Occipital lobe (tissue), 2 donors: ENCODE results near the gene TBL2. TPM values are rescaled to one million over a fixed set of nuclear protein-coding genes. Genes with fewer than 3 reads are reported as not detected.
"Not testable (repeated sequence)": the region's sequence is repeated elsewhere in the genome, so short reads cannot be mapped to it uniquely, and the experiment has no call there.

Experiments
- DNase-seq: peaks from one replicate; lab custom pipeline; 2025; lab: John Stamatoyannopoulos, UW
- total RNA-seq: library from RNA; depleted of rRNA; stranded (reverse); fragments of >200 nt; gene quantifications from one replicate; pipeline ENCODE4 v1.2.3, GENCODE V29; 2014

Gene TBL2
- 22.5 TPM for total RNA-seq

GRCh38 chr7:73578342-73579128 is at the start of gene TBL2:
TSS of gene TBL2 (minus strand) at chr7:73578579. CDS start at chr7:73578549, 30 bp downstream.
- peak; percentile 95 for DNase-seq

- DNase-seq, result no peak
Measured at GRCh38 chr7:73626814-73627213, 48.4 kb upstream of the TBL2 start.

- DNase-seq, result no peak
Measured at GRCh38 chr7:73625276-73625675, 46.9 kb upstream of the TBL2 start.

- no peak for DNase-seq
Measured at GRCh38 chr7:73624669-73625001, 46.3 kb upstream of the TBL2 start.

GRCh38 chr7:73623798-73624668 is 45.7 kb upstream of the TBL2 start, which contains the start of gene MLXIPL:
TSS of gene MLXIPL (minus strand) at chr7:73624522. CDS start at chr7:73624492, 30 bp downstream.
- DNase-seq, result peak; percentile 52

GRCh38 chr7:73622909-73623797 is 44.8 kb upstream of the TBL2 start:
- no peak for DNase-seq

GRCh38 chr7:73622527-73622908 is 44.1 kb upstream of the TBL2 start:
- no peak for DNase-seq

- no peak for DNase-seq
Measured at GRCh38 chr7:73621168-73622063, 43.0 kb upstream of the TBL2 start.

- DNase-seq, result not testable (repeated sequence)
Measured at GRCh38 chr7:73619394-73619793, 41.0 kb upstream of the TBL2 start.

- no peak for DNase-seq
Measured at GRCh38 chr7:73618538-73618937, 40.2 kb upstream of the TBL2 start.

GRCh38 chr7:73617520-73617919 is 39.1 kb upstream of the TBL2 start:
- DNase-seq, result not testable (repeated sequence)

GRCh38 chr7:73615886-73616285 is 37.5 kb upstream of the TBL2 start:
- no peak for DNase-seq

GRCh38 chr7:73614937-73615336 is 36.6 kb upstream of the TBL2 start:
- DNase-seq, result not testable (repeated sequence)

GRCh38 chr7:73613954-73614735 is 35.8 kb upstream of the TBL2 start:
- DNase-seq, result no peak

- no peak for DNase-seq
Measured at GRCh38 chr7:73612598-73613269, 34.4 kb upstream of the TBL2 start.

- no peak for DNase-seq
Measured at GRCh38 chr7:73611017-73611555, 32.7 kb upstream of the TBL2 start.

- no peak for DNase-seq
Measured at GRCh38 chr7:73610105-73610504, 31.7 kb upstream of the TBL2 start.

GRCh38 chr7:73607692-73607983 is 29.3 kb upstream of the TBL2 start:
- not testable (repeated sequence) for DNase-seq
